Hepatocyte (in vitro differentiated cells): ENCODE results near the gene CHAC1. TPM values are rescaled to one million over a fixed set of nuclear protein-coding genes. Genes with fewer than 3 reads are reported as not detected.

Experiments used
- DNase-seq: peaks from one replicate; pipeline ENCODE4 v3.0.0-alpha.2; 2016; ENCODE audit warnings: low spot score
- H2AFZ ChIP-seq: fragments of 200-600 bp; sonication (generic); 2 replicates; pipeline ENCODE4 v1.6.0; 2016; ENCODE audit warnings: antibody characterized with exemption, mild to moderate bottlenecking
- H3K27ac ChIP-seq: fragments of 200-600 bp; sonication (generic); 2 replicates; pipeline ENCODE4 v1.5.1; 2016; ENCODE audit warnings: mild to moderate bottlenecking
- H3K27me3 ChIP-seq: fragments of 200-600 bp; sonication (generic); 2 replicates; pipeline ENCODE4 v1.6.1; 2016
- H3K36me3 ChIP-seq: fragments of 200-600 bp; sonication (generic); replicated peaks from 2 replicates; pipeline ENCODE4 v1.5.1; 2016; ENCODE audit warnings: low read depth; ENCODE audit not compliant: insufficient read depth
- H3K4me1 ChIP-seq: fragments of 200-600 bp; sonication (generic); 2 replicates; pipeline ENCODE4 v1.5.1; 2016; ENCODE audit warnings: mild to moderate bottlenecking, moderate library complexity; ENCODE audit not compliant: insufficient read depth
- H3K4me2 ChIP-seq: fragments of 200-600 bp; sonication (generic); 2 replicates; pipeline ENCODE4 v1.6.0; 2016
- H3K4me3 ChIP-seq: fragments of 200-600 bp; sonication (generic); 2 replicates; pipeline ENCODE4 v1.5.1; 2016; ENCODE audit warnings: mild to moderate bottlenecking
- H3K79me2 ChIP-seq: fragments of 200-600 bp; sonication (generic); 2 replicates; pipeline ENCODE4 v1.6.0; 2017; ENCODE audit warnings: mild to moderate bottlenecking
- H3K9me2 ChIP-seq: fragments of 200-600 bp; sonication (generic); replicated peaks from 2 replicates; pipeline ENCODE4 v1.6.0; 2017; ENCODE audit warnings: mild to moderate bottlenecking; ENCODE audit not compliant: insufficient read depth
- H3K9me3 ChIP-seq: fragments of 200-600 bp; sonication (generic); 2 replicates; pipeline ENCODE4 v1.5.1; 2016; ENCODE audit warnings: low read depth, mild to moderate bottlenecking
- H4K20me1 ChIP-seq: fragments of 200-600 bp; sonication (generic); 2 replicates; pipeline ENCODE4 v1.6.0; 2016; ENCODE audit warnings: mild to moderate bottlenecking; ENCODE audit not compliant: insufficient read depth, poor library complexity, severe bottlenecking
- CTCF ChIP-seq: fragments of 200-600 bp; sonication (generic); IDR thresholded peaks from 2 replicates; pipeline ENCODE4 v1.5.1; 2016; ENCODE audit warnings: antibody characterized with exemption, mild to moderate bottlenecking; ENCODE audit not compliant: poor library complexity
- EZH2 ChIP-seq: fragments of 200-600 bp; sonication (generic); IDR thresholded peaks from 2 replicates; pipeline ENCODE4 v1.6.1; 2016; ENCODE audit warnings: antibody characterized with exemption, mild to moderate bottlenecking, borderline replicate concordance
- EZH2phosphoT487 ChIP-seq: fragments of 200-600 bp; sonication (generic); IDR thresholded peaks from one replicate; pipeline ENCODE4 v1.6.1; 2018; ENCODE audit warnings: antibody characterized with exemption, mild to moderate bottlenecking, low read depth, moderate library complexity; ENCODE audit not compliant: unreplicated experiment, severe bottlenecking
- WGBS: methylation state at CpG from one replicate; pipeline ENCODE4 v1.1.6; 2016; ENCODE audit warnings: low lambda C conversion rate; ENCODE audit errors: missing lambda C conversion rate; 5-methylcytosine and 5-hydroxymethylcytosine counted together
- polyA plus RNA-seq: library from polyadenylated mRNA; unstranded; fragments of >200 nt; fragmentation: Nextera tagmentation; extraction: Ambion mirVana; gene quantifications from 2 replicates; pipeline ENCODE4 v1.2.1, GENCODE V29; 2016
- total RNA-seq: library from RNA; depleted of rRNA; stranded (reverse); fragments of >200 nt; gene quantifications from 2 replicates; pipeline ENCODE4 v1.2.3, GENCODE V29; 2014

The CHAC1 gene
- total and polyA plus RNA-seq, 2 experiments from 2014 or later: 16.2 to 22.1 TPM

GRCh38 chr15:40934457-40934856 is 18.8 kb upstream of the CHAC1 start:
- peaks cover 42% of the 10 kb centered on the region for H3K4me1 ChIP-seq
- no peaks in the 10 kb centered on the region for H3K79me2 ChIP-seq
- no peak for DNase-seq
- no peak overlapping the region for H3K4me2 ChIP-seq
- H3K27ac ChIP-seq: no peak overlapping the region
- 91% methylated on average over 6 of the region's 6 CpGs for WGBS
- H3K27me3 ChIP-seq: peaks cover 6% of the 10 kb centered on the region
- H3K9me3 ChIP-seq: no peaks in the 10 kb centered on the region
- no peaks in the 10 kb centered on the region for H3K36me3 ChIP-seq
- no peak overlapping the region for H2AFZ ChIP-seq
- TF ChIP-seq EZH2 (no peak), CTCF (no peak), EZH2phosphoT487 (no peak)
- no peaks in the 10 kb centered on the region for H4K20me1 ChIP-seq
- no peaks in the 10 kb centered on the region for H3K9me2 ChIP-seq
- H3K4me3 ChIP-seq: no peak overlapping the region

GRCh38 chr15:40936234-40936708 is 17.0 kb upstream of the CHAC1 start:
- H3K9me3 ChIP-seq: no peaks in the 10 kb centered on the region
- TF ChIP-seq EZH2: no peak
- no peak for TF ChIP-seq CTCF
- TF ChIP-seq EZH2phosphoT487: no peak

GRCh38 chr15:40936709-40937666 is 16.3 kb upstream of the CHAC1 start:
- Histone ChIP-seq H4K20me1 (no peaks in the 10 kb centered on the region), H3K79me2 (no peaks in the 10 kb centered on the region), H3K4me2 (no peak overlapping the region), H3K36me3 (no peaks in the 10 kb centered on the region), H3K9me3 (no peaks in the 10 kb centered on the region), H3K4me1 (peaks cover 26% of the 10 kb centered on the region), H3K27me3 (no peaks in the 10 kb centered on the region), H2AFZ (no peak overlapping the region), H3K27ac (no peak overlapping the region), H3K4me3 (no peak overlapping the region), H3K9me2 (no peaks in the 10 kb centered on the region)
- 85% methylated on average over 15 of the region's 15 CpGs for WGBS
- TF ChIP-seq CTCF: no peak
- DNase-seq: no peak

More at GRCh38 chr15:40936234-40936708, 17.0 kb upstream of the CHAC1 start:
- no peaks in the 10 kb centered on the region for H3K9me2 ChIP-seq
- no peak for DNase-seq
- H3K36me3 ChIP-seq: no peaks in the 10 kb centered on the region
- no peak overlapping the region for H2AFZ ChIP-seq
- no peak overlapping the region for H3K4me3 ChIP-seq
- H3K27ac ChIP-seq: no peak overlapping the region
- peaks cover 32% of the 10 kb centered on the region for H3K4me1 ChIP-seq
- no peaks in the 10 kb centered on the region for H3K79me2 ChIP-seq
- WGBS: 96% methylated on average over 31 of the region's 31 CpGs
- no peaks in the 10 kb centered on the region for H4K20me1 ChIP-seq
- no peak overlapping the region for H3K4me2 ChIP-seq
- peaks cover 3% of the 10 kb centered on the region for H3K27me3 ChIP-seq
